Activated CD4-positive, alpha-beta memory T cell treated with anti-CD3 and anti-CD28 coated beads for 36 hours (primary cell): ENCODE data around the gene SPOCK2. TPM values are rescaled to one million over a fixed set of nuclear protein-coding genes. Genes with fewer than 3 reads are reported as not detected.

ENCODE experiments used
- CTCF ChIA-PET: fragments of 350-600 bp; sonication (Branson Sonifier 250); formaldehyde crosslinking; loops from one replicate; lab custom pipeline; 2021; ENCODE audit warnings: antibody characterized with exemption, inconsistent platforms; lab: Charles Lee
- POLR2A ChIA-PET: fragments of 350-600 bp; sonication (Branson Sonifier 250); formaldehyde crosslinking; loops from one replicate; lab custom pipeline; 2021; ENCODE audit warnings: antibody characterized with exemption; lab: Charles Lee
- DNase-seq: peaks from one replicate; pipeline ENCODE4 v3.0.0-alpha.2; 2020
- H3K27ac Mint-ChIP-seq: one replicate; pipeline ENCODE4 v1.8.0; 2021; ENCODE audit warnings: mixed read lengths
- H3K27me3 Mint-ChIP-seq: one replicate; pipeline ENCODE4 v1.8.0; 2021; ENCODE audit warnings: mixed read lengths
- H3K36me3 Mint-ChIP-seq: one replicate; pipeline ENCODE4 v1.8.0; 2021; ENCODE audit warnings: mixed read lengths
- H3K4me1 Mint-ChIP-seq: one replicate; pipeline ENCODE4 v1.8.0; 2021; ENCODE audit warnings: low read depth, mixed read lengths
- H3K4me3 Mint-ChIP-seq: one replicate; pipeline ENCODE4 v1.8.0; 2021; ENCODE audit warnings: mild to moderate bottlenecking, mixed read lengths
- H3K9me3 Mint-ChIP-seq: one replicate; pipeline ENCODE4 v1.8.0; 2021; ENCODE audit warnings: mixed read lengths
- intact Hi-C: fragments of 100-400 bp; cut with micrococcal nuclease; formaldehyde crosslinking; loops from one replicate; pipeline ENCODE4 v1.15.1; 2023
- total RNA-seq, 2 experiments: library from RNA; stranded (reverse); gene quantifications; one replicate each; pipeline ENCODE4 v1.2.3, GENCODE V29; 2021

The SPOCK2 gene
- total RNA-seq, 2 experiments from 2014 or later = 216 to 218 TPM

DNA sequence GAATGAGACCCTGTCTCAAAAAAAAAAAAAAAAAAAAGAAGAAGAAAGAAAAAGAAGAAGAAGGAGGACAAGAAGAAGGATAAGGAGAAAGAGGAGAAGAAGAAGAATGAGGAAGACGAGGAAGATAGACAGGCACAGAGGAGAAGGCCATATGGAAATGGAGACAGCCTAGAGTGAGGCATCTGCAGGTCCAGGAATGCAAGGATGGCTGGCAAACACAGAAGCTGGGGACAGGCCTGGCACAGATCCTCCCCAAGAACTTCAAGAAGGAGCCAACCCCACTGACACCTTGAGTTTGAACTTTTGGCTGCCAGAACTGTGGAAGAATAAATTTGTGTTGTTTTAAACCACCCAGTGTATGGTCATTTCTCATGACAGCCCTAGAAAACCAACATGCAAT lies 38.9 kb downstream of the SPOCK2 start:
- Mint-ChIP-seq H3K27me3 (no peaks in the 10 kb centered on the region), H3K27ac (no peak overlapping the region), H3K4me3 (no peak overlapping the region), H3K4me1 (peaks cover 4% of the 10 kb centered on the region), H3K36me3 (no peaks in the 10 kb centered on the region), H3K9me3 (peaks cover 11% of the 10 kb centered on the region)
- intact Hi-C loops = loop anchor here (2.0 kb wide), 1 partner anchor 77 kb away; no protein-coding TSS in a partner anchor
- DNase-seq = no peak
- POLR2A ChIA-PET = interaction anchor here (0.6 kb wide), 1 partner anchor 294 kb away, joined by 6 read pairs; no protein-coding TSS in a partner anchor
- CTCF ChIA-PET = interaction anchor here (1.0 to 9.1 kb wide), 38 partner anchors 10 to 642 kb away, joined by 3 to 126 read pairs (median 5); partner anchors contain the start of genes ANAPC16, ASCC1, CHST3 and MCU

DNA sequence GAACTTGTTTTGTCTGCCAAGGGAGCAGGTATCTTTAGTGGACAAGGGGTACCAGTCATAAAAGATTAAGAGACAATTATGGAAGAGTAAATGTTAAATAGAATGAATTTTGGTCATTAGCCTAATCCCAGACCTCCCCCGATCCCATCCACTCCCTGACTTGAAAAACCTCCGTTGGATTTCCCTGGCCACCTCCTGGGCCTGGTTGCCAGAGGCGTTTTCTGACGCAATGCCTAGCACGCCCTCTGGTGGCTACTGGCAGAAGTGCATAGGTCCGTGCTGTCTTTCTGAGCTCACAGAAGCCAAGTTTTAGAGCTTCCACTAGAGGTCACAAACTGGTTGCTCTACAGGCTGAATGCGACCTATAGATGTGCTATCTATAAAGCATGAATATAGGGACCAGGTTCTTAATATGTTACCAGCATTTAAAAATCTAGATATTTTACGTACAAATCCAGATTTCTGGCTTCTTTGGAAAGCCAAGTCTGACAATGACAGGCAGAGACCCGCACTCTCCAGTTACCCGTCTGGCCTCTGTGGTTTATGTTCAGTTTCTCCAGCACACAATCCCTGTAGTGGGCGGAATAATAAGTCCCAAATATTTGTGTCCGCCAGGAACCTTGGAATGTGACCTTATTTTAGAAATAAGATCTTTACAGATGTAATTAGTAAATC lies 39.8 kb downstream of the SPOCK2 start:
- Mint-ChIP-seq H3K36me3 (no peaks in the 10 kb centered on the region), H3K9me3 (peaks cover 11% of the 10 kb centered on the region), H3K4me3 (no peak overlapping the region), H3K4me1 (peaks cover 4% of the 10 kb centered on the region), H3K27ac (no peak overlapping the region), H3K27me3 (no peaks in the 10 kb centered on the region)
- ChIA-PET CTCF (interaction anchor here (0.5 to 9.1 kb wide), 99 partner anchors 8 to 1933 kb away, joined by 3 to 126 read pairs (median 4); partner anchors contain the start of genes ANAPC16, ASCC1, CHST3 and PSAP), POLR2A (interaction anchor here (1.0 kb wide), 2 partner anchors 227 to 287 kb away, joined by 3 to 4 read pairs; no protein-coding TSS in a partner anchor)
- intact Hi-C loops = loop anchor here (1.0 to 2.0 kb wide), 5 partner anchors 78 to 292 kb away; no protein-coding TSS in a partner anchor
- DNase-seq = peak; percentile 95

DNA sequence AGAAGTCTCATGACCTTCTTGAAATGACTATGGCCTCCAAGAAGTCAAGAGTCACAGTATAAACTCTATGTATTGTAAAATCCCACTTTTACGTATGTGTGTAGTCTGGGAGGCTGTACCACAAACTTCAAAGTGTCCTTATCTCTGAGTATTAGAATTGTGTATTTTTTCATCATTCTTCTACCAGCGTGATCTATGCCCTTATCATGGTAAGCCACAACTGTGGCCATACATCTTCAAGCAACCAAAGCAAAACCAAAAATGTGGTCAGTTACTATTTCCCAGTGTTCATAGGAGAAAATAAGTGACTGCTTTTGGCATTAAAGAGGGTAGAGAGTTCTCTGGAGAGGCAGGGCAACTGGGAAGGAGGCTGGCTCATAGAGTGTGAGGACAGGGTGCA lies 42.8 kb downstream of the SPOCK2 start:
- ChIA-PET CTCF (interaction anchor here (1.1 to 9.1 kb wide), 3 partner anchors 148 to 150 kb away, joined by 4 to 126 read pairs (median 4); no protein-coding TSS in a partner anchor), POLR2A (no interaction called here)
- Mint-ChIP-seq H3K27me3 (no peaks in the 10 kb centered on the region), H3K4me3 (no peak overlapping the region), H3K36me3 (no peaks in the 10 kb centered on the region), H3K9me3 (peaks cover 11% of the 10 kb centered on the region), H3K27ac (no peak overlapping the region), H3K4me1 (peaks cover 4% of the 10 kb centered on the region)
- no peak for DNase-seq
- intact Hi-C loops = no loop called here

DNA sequence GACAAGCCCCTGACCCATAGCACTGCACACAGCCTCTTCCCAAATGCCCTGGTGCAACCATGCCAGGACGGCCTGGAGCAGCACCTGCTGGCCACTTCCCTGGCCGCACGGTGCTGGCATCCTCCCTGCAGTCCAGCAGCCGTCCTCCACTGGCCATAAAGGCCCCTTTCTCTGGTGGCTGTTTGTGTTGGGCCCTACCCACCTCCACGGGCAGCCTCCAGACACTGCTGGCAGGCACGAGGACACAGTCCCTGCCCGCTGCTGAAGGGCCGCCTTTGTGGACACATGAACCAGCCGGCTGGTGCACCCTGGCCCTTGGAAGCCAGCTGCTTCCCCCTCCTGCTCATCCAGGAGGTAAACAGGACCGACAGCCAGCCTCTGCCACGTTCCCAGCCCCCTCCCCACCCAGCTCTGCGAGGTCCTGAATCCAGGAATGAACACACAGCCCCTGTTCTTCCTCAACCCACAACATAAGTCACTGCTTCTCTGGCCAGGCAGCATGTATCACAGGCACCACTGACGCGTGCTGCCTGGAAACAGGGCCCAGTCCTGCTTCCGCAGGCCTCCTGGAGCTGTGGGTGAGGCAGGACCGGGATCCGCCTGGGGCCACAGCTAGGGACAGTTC lies 43.8 kb downstream of the SPOCK2 start:
- peaks cover 7% of the 10 kb centered on the region for H3K9me3 Mint-ChIP-seq
- H3K4me3 Mint-ChIP-seq = no peak overlapping the region
- DNase-seq = no peak
- no peak overlapping the region for H3K27ac Mint-ChIP-seq
- ChIA-PET CTCF (interaction anchor here (1.1 to 2.0 kb wide), 4 partner anchors 23 to 149 kb away, joined by 3 to 16 read pairs (median 4); no protein-coding TSS in a partner anchor), POLR2A (no interaction called here)
- peaks cover 4% of the 10 kb centered on the region for H3K4me1 Mint-ChIP-seq
- intact Hi-C loops = no loop called here
- no peaks in the 10 kb centered on the region for H3K27me3 Mint-ChIP-seq
- no peaks in the 10 kb centered on the region for H3K36me3 Mint-ChIP-seq

GRCh38 chr10:72043016-72043834 lies 45.1 kb downstream of the SPOCK2 start:
- DNase-seq = no peak
- Mint-ChIP-seq H3K4me1 (peaks cover under 1% of the 10 kb centered on the region), H3K4me3 (no peak overlapping the region), H3K36me3 (no peaks in the 10 kb centered on the region), H3K27me3 (no peaks in the 10 kb centered on the region), H3K9me3 (peaks cover 5% of the 10 kb centered on the region), H3K27ac (no peak overlapping the region)
- ChIA-PET CTCF (interaction anchor here (0.6 to 2.0 kb wide), 3 partner anchors 10 to 146 kb away, joined by 3 to 16 read pairs (median 4); no protein-coding TSS in a partner anchor), POLR2A (no interaction called here)
- intact Hi-C loops = no loop called here

- H3K36me3 Mint-ChIP-seq = no peaks in the 10 kb centered on the region
- ChIA-PET CTCF (interaction anchor here (0.6 to 1.5 kb wide), 2 partner anchors 100 to 145 kb away, joined by 3 to 4 read pairs; no protein-coding TSS in a partner anchor), POLR2A (no interaction called here)
- H3K27me3 Mint-ChIP-seq = no peaks in the 10 kb centered on the region
- H3K9me3 Mint-ChIP-seq = peaks cover 3% of the 10 kb centered on the region
- H3K4me1 Mint-ChIP-seq = no peaks in the 10 kb centered on the region
- no peak for DNase-seq
- intact Hi-C loops = no loop called here
- no peak overlapping the region for H3K27ac Mint-ChIP-seq
- no peak overlapping the region for H3K4me3 Mint-ChIP-seq
Measured at GRCh38 chr10:72041491-72041890, 46.9 kb downstream of the SPOCK2 start.

DNA sequence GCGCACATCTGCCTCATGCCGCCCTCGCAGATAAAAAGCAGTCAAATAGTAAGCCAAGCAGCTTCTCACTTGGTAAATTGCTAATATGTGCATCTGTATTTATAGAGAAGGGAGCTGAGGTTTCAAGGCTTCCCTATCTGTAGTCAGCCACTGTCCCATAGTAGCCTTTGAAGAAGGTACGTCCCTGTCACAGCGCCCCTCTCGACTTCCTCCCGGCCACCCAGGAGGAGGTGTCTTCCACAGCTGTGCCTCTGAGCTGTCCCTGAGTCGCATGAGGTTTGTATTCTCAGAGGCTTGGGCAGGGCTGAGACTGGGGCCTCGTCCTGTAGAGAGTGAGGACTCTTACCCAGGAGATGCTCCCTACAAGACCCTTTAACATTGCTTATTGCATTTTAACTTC lies 49.0 kb downstream of the SPOCK2 start:
- Mint-ChIP-seq H3K27me3 (no peaks in the 10 kb centered on the region), H3K27ac (no peak overlapping the region), H3K36me3 (no peaks in the 10 kb centered on the region), H3K4me1 (no peaks in the 10 kb centered on the region), H3K9me3 (no peaks in the 10 kb centered on the region), H3K4me3 (no peak overlapping the region)
- intact Hi-C loops = no loop called here
- DNase-seq = no peak
- POLR2A ChIA-PET = no interaction called here
- CTCF ChIA-PET = interaction anchor here (0.7 to 2.8 kb wide), 2 partner anchors 9 to 143 kb away, joined by 3 to 19 read pairs; no protein-coding TSS in a partner anchor

- Mint-ChIP-seq H3K36me3 (no peaks in the 10 kb centered on the region), H3K4me1 (no peaks in the 10 kb centered on the region), H3K9me3 (no peaks in the 10 kb centered on the region), H3K27me3 (no peaks in the 10 kb centered on the region), H3K4me3 (no peak overlapping the region), H3K27ac (no peak overlapping the region)
- CTCF ChIA-PET = interaction anchor here (2.8 kb wide), 1 partner anchor 10 kb away, joined by 19 read pairs; no protein-coding TSS in a partner anchor
- intact Hi-C loops = no loop called here
- POLR2A ChIA-PET = no interaction called here
- DNase-seq = no peak
Measured at GRCh38 chr10:72038458-72039001, 49.8 kb downstream of the SPOCK2 start.

DNA sequence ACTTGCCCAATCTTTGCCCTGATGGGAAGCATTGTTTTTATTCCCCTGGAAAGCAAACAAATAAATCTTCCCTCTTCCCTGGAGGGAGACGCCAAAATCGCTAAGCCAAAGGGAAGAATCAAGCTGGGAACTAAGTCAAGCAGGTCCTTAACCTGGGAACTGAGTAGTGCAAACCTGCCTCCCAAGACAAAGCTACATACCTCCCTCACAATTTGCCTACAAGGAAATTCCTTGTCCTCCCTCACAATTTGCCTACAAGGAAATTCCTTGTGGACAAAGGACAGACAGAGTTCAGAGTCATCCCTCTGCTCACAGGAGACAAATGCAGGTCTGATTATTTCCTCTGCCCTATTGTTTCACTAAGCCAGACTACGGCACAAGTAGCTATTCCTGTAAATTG lies 50.5 kb downstream of the SPOCK2 start:
- Mint-ChIP-seq H3K4me3 (no peak overlapping the region), H3K36me3 (no peaks in the 10 kb centered on the region), H3K27me3 (no peaks in the 10 kb centered on the region), H3K27ac (no peak overlapping the region), H3K9me3 (no peaks in the 10 kb centered on the region), H3K4me1 (no peaks in the 10 kb centered on the region)
- intact Hi-C loops = no loop called here
- ChIA-PET CTCF (interaction anchor here (2.8 kb wide), 1 partner anchor 11 kb away, joined by 19 read pairs; no protein-coding TSS in a partner anchor), POLR2A (no interaction called here)
- DNase-seq = no peak

DNA sequence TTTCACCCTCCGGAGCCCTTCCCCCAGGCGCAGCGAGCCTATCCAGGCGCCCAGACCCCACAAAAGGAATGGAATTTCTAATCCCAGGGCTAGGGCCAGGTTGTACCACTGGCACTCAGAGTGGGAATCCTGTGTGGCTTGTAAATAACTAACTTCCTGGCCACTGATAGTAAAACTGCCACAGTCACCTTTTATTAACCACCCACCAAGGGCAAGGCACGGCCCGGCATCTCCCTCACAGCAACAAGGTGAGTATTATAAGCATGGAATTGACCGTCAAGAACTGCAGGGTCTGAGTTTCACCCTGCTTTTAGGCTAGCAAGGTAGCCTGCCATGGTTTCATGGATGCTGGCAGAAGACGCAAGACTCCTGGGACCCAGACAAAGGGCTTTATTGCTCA lies 51.1 kb downstream of the SPOCK2 start:
- H3K4me1 Mint-ChIP-seq = no peaks in the 10 kb centered on the region
- no peaks in the 10 kb centered on the region for H3K9me3 Mint-ChIP-seq
- ChIA-PET CTCF (no interaction called here), POLR2A (no interaction called here)
- no peaks in the 10 kb centered on the region for H3K27me3 Mint-ChIP-seq
- H3K27ac Mint-ChIP-seq = no peak overlapping the region
- DNase-seq = no peak
- H3K36me3 Mint-ChIP-seq = no peaks in the 10 kb centered on the region
- H3K4me3 Mint-ChIP-seq = no peak overlapping the region
- intact Hi-C loops = no loop called here

GRCh38 chr10:72035252-72035887 lies 53.0 kb downstream of the SPOCK2 start:
- no peak for DNase-seq
- intact Hi-C loops = no loop called here
- ChIA-PET POLR2A (interaction anchor here (0.6 kb wide), 1 partner anchor 499 kb away, joined by 5 read pairs; no protein-coding TSS in a partner anchor), CTCF (interaction anchor here (1.4 kb wide), 1 partner anchor 13 kb away, joined by 3 read pairs; no protein-coding TSS in a partner anchor)
- Mint-ChIP-seq H3K27me3 (peaks cover 3% of the 10 kb centered on the region), H3K36me3 (no peaks in the 10 kb centered on the region), H3K9me3 (no peaks in the 10 kb centered on the region), H3K4me3 (no peak overlapping the region), H3K27ac (no peak overlapping the region), H3K4me1 (no peaks in the 10 kb centered on the region)
